ENCODE measurements around the gene NRK.
"Not testable (repeated sequence)": the region's sequence is repeated elsewhere in the genome, so short reads cannot be mapped to it uniquely, and the experiment has no call there.

The NRK gene

DNA sequence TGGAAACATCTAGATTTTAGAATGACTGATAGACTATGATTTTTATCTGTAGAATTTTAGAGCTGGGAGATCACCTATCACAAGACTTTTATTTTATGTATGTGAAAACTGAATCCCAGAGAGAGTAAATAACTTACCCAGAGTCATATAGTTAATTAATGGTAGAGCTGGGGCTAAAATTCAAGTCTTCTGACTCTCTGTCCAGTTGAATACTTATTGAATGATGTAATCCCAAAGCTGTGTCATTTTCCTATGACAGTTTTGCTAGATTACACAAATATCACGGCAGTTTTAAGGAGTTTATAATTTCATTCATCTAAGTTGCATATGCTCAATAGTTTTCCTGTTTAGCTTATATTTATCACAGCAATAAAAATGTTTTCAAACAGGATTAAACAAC lies 6.7 kb downstream of the NRK start:
- Histone ChIP-seq H3K36me3 (ENCODE audit: control insufficient read depth, insufficient read depth, low read length) (no peaks in the 10 kb centered on the region), H3K9ac (ENCODE audit: low read length) (no peak overlapping the region), H3K27ac (ENCODE audit: low read depth, low read length) (no peak overlapping the region), H3K4me3 (ENCODE audit: low read depth, low read length) (no peak overlapping the region), H3K27me3 (ENCODE audit: control insufficient read depth, insufficient read depth, low read length) (peaks cover 10% of the 10 kb centered on the region), H3K4me1 (ENCODE audit: control insufficient read depth, insufficient read depth, low read length) (no peaks in the 10 kb centered on the region), H3K9me3 (ENCODE audit: control insufficient read depth, insufficient read depth, low read depth, low read length) (no peaks in the 10 kb centered on the region)

DNA sequence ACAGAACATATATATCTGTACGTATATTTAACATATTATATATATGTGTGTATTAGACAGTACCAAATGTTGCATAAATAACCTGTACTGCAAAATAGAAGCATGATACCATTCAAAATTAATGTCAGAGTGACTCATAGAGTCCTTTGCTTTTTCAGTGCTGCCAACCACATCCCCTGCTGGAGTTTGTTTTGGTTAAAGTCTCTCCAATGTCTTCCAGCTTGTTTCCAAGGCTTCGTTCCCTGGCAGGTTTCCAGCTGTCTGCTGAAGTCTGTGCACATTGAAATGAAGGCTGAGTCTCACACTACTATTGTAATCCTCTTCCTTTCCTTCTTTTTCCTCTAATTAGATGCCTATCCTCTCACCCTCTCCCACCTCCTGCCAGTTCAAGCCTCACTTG lies 14.9 kb downstream of the NRK start:
- H3K4me3 ChIP-seq (ENCODE audit: low read depth, low read length): no peak overlapping the region
- no peaks in the 10 kb centered on the region; the same call in 1 of the 2 replicates for H3K27me3 ChIP-seq (ENCODE audit: control insufficient read depth, insufficient read depth, low read length)
- H3K36me3 ChIP-seq (ENCODE audit: control insufficient read depth, insufficient read depth, low read length): no peaks in the 10 kb centered on the region
- H3K9me3 ChIP-seq (ENCODE audit: control insufficient read depth, insufficient read depth, low read depth, low read length): no peaks in the 10 kb centered on the region
- H3K9ac ChIP-seq (ENCODE audit: low read length): no peak overlapping the region
- no peak overlapping the region for H3K27ac ChIP-seq (ENCODE audit: low read depth, low read length)
- H3K4me1 ChIP-seq (ENCODE audit: control insufficient read depth, insufficient read depth, low read length): no peaks in the 10 kb centered on the region

DNA sequence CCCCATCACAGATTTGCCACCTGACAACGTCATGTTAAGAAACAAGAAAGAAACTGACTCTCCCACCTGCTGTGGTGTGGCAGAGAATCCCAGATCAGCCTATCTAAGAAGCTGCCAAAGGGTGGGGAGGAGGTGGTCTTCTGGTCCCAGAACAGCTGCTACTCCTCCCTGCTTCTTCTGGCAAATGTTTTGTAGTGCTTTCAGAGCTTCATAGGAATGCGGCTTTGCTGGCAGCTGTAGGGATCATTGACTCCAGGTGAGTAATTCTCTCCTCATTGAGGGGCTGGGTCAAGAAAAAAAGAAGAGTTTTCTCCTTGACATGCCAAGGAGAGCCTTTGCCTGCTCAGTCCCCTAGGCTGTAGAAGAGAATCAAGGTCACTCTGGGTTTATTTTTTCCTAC lies 23.3 kb downstream of the NRK start:
- Histone ChIP-seq H3K36me3 (ENCODE audit: control insufficient read depth, insufficient read depth, low read length) (no peaks in the 10 kb centered on the region), H3K4me1 (ENCODE audit: control insufficient read depth, insufficient read depth, low read length) (peaks cover 3% of the 10 kb centered on the region; the same call in 1 of the 2 replicates), H3K27ac (ENCODE audit: low read depth, low read length) (no peak overlapping the region), H3K27me3 (ENCODE audit: control insufficient read depth, insufficient read depth, low read length) (no peaks in the 10 kb centered on the region; the same call in 1 of the 2 replicates), H3K9me3 (ENCODE audit: control insufficient read depth, insufficient read depth, low read depth, low read length) (peaks cover 12% of the 10 kb centered on the region; the same call in 1 of the 2 replicates), H3K4me3 (ENCODE audit: low read depth, low read length) (no peak overlapping the region), H3K9ac (ENCODE audit: low read length) (no peak overlapping the region)

DNA sequence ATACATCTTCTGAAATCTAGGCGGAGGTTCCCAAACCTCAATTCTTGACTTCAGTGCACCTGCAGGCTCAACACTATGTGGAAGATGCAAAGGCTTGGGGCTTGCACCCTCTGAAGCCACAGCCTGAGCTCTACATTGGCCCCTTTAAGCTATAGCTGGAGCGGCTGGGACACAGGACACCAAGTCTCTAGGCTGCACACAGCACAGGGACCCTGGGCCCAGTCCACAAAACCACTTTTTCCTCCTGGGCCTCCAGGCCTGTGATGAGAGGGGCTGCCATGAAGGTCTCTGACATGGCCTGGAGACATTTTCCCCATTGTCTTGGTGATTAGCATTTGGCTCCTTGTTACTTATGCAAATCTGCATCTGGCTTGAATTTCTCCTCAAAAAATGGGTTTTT lies 27.8 kb downstream of the NRK start:
- H3K9ac ChIP-seq (ENCODE audit: low read length); H3K36me3 ChIP-seq (ENCODE audit: control insufficient read depth, insufficient read depth, low read length); H3K4me3 ChIP-seq (ENCODE audit: low read depth, low read length); H3K27ac ChIP-seq (ENCODE audit: low read depth, low read length); H3K27me3 ChIP-seq (ENCODE audit: control insufficient read depth, insufficient read depth, low read length); H3K4me1 ChIP-seq (ENCODE audit: control insufficient read depth, insufficient read depth, low read length): not testable (repeated sequence)
- peaks cover 15% of the 10 kb centered on the region; the same call in 1 of the 2 replicates for H3K9me3 ChIP-seq (ENCODE audit: control insufficient read depth, insufficient read depth, low read depth, low read length)

DNA sequence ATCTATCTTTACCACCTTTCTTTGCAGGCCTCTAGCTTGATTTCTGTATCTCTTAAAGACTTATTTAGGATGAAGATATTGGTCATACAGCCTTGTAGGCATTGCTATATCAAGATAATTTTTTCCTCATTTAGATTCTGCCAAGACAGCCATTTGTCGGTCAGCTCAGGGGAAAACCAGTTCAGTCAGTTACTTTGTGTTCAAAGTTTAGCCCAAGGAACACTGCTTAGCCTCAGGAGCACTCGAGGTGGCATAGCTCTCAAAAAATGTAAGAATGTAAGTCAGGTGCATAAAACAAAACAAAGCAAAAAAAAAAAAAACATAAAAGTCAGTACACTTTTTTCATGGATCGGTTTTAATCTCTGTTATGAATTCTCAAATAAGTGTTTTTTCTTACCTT lies 43.4 kb downstream of the NRK start:
- H3K4me1 ChIP-seq (ENCODE audit: control insufficient read depth, insufficient read depth, low read length): no peaks in the 10 kb centered on the region
- H3K4me3 ChIP-seq (ENCODE audit: low read depth, low read length): no peak overlapping the region
- H3K36me3 ChIP-seq (ENCODE audit: control insufficient read depth, insufficient read depth, low read length): no peaks in the 10 kb centered on the region
- H3K27me3 ChIP-seq (ENCODE audit: control insufficient read depth, insufficient read depth, low read length): no peaks in the 10 kb centered on the region; the same call in 1 of the 2 replicates
- no peaks in the 10 kb centered on the region for H3K9me3 ChIP-seq (ENCODE audit: control insufficient read depth, insufficient read depth, low read depth, low read length)
- no peak overlapping the region for H3K9ac ChIP-seq (ENCODE audit: low read length)
- no peak overlapping the region for H3K27ac ChIP-seq (ENCODE audit: low read depth, low read length)

DNA sequence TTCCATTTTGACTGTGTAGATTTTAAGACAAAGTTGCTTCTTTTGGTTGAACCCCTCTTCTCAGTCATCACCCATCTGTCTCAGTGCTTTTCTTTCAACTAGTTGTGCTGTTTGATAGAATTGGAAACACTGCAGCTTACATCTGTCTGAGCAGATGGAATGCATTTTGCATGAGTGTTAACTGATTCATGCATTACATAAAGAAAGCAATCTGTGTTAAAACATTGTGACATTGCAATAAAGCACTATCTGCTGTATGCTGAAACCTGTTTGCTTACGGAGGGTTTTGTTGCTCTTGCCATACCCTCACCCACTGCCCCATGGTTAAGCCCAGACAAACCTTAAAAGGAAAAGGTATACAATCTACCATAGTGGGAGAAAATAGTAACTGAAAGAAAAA lies 47.4 kb downstream of the NRK start:
- H3K9ac ChIP-seq (ENCODE audit: low read length): no peak overlapping the region
- H3K4me1 ChIP-seq (ENCODE audit: control insufficient read depth, insufficient read depth, low read length): no peaks in the 10 kb centered on the region
- peaks cover 2% of the 10 kb centered on the region; the same call in 1 of the 2 replicates for H3K27me3 ChIP-seq (ENCODE audit: control insufficient read depth, insufficient read depth, low read length)
- H3K4me3 ChIP-seq (ENCODE audit: low read depth, low read length): no peak overlapping the region
- no peaks in the 10 kb centered on the region for H3K9me3 ChIP-seq (ENCODE audit: control insufficient read depth, insufficient read depth, low read depth, low read length)
- H3K27ac ChIP-seq (ENCODE audit: low read depth, low read length): no peak overlapping the region
- no peaks in the 10 kb centered on the region for H3K36me3 ChIP-seq (ENCODE audit: control insufficient read depth, insufficient read depth, low read length)

DNA sequence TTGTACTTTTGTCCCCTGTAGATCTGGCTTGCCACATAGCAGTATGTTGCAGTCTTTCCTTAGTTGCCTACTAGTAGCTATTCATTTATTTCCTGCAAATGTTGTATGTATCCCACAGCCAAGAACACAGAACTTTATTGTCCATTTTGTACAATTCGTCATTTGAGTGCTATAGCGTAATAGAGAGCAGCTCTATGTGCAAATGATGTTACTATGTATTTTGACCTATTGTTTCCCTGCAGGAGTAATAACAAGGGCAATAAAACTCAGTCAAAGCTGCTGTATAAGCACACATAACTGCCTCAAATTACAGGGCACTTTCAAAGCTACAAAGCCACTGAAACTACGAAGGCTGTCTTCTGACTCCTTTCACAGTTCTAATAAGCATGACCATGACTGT lies 48.1 kb downstream of the NRK start:
- H3K4me3 ChIP-seq (ENCODE audit: low read depth, low read length): no peak overlapping the region
- no peaks in the 10 kb centered on the region for H3K9me3 ChIP-seq (ENCODE audit: control insufficient read depth, insufficient read depth, low read depth, low read length)
- peaks cover 2% of the 10 kb centered on the region; the same call in 1 of the 2 replicates for H3K27me3 ChIP-seq (ENCODE audit: control insufficient read depth, insufficient read depth, low read length)
- no peak overlapping the region for H3K27ac ChIP-seq (ENCODE audit: low read depth, low read length)
- H3K9ac ChIP-seq (ENCODE audit: low read length): no peak overlapping the region
- H3K4me1 ChIP-seq (ENCODE audit: control insufficient read depth, insufficient read depth, low read length): no peaks in the 10 kb centered on the region
- no peaks in the 10 kb centered on the region for H3K36me3 ChIP-seq (ENCODE audit: control insufficient read depth, insufficient read depth, low read length)

DNA sequence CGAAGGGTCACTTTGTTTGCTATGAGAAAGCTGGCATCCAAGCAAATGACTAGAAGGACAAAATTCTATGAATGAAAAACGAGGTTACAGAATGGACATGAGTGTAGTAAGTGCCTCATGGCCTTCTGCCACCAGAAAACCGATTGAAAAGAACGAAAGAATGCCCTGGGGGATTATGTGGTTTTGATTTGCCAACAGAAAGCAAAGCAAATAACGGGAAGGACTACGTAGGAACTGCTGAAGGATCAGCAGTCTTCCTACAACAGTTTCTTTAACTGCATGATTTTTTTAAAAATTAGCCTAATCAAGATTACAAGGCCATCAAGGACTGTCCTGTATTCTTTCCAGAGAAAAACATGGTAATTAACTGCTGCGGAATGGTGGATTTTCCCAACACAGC lies 50.6 kb downstream of the NRK start:
- H3K27ac ChIP-seq (ENCODE audit: low read depth, low read length): no peak overlapping the region
- H3K9me3 ChIP-seq (ENCODE audit: control insufficient read depth, insufficient read depth, low read depth, low read length): no peaks in the 10 kb centered on the region
- no peaks in the 10 kb centered on the region for H3K36me3 ChIP-seq (ENCODE audit: control insufficient read depth, insufficient read depth, low read length)
- H3K9ac ChIP-seq (ENCODE audit: low read length): no peak overlapping the region
- H3K27me3 ChIP-seq (ENCODE audit: control insufficient read depth, insufficient read depth, low read length): peaks cover 2% of the 10 kb centered on the region; the same call in 1 of the 2 replicates
- no peaks in the 10 kb centered on the region for H3K4me1 ChIP-seq (ENCODE audit: control insufficient read depth, insufficient read depth, low read length)
- no peak overlapping the region for H3K4me3 ChIP-seq (ENCODE audit: low read depth, low read length)

DNA sequence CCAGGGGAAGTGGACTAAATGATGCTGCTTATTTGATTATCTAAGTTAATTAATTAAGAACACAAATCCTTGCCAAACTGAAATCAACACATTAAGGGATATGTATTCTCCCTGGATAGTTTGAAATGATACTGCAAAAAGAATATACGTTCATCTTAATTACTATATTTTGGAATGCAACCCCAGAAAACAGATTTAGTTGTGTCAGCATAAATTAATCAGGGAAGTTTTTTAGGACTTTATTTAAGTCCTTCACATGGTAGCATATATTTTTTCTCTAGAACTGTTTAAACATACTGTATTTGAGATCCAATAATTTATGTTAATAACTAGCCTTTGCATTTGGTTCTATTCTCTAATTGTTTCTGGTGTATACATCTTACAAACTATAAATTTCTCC lies 52.5 kb downstream of the NRK start:
- H3K4me1 ChIP-seq (ENCODE audit: control insufficient read depth, insufficient read depth, low read length): no peaks in the 10 kb centered on the region
- no peak overlapping the region for H3K9ac ChIP-seq (ENCODE audit: low read length)
- no peak overlapping the region for H3K27ac ChIP-seq (ENCODE audit: low read depth, low read length)
- no peaks in the 10 kb centered on the region for H3K9me3 ChIP-seq (ENCODE audit: control insufficient read depth, insufficient read depth, low read depth, low read length)
- H3K27me3 ChIP-seq (ENCODE audit: control insufficient read depth, insufficient read depth, low read length): peaks cover 2% of the 10 kb centered on the region; the same call in 1 of the 2 replicates
- no peaks in the 10 kb centered on the region for H3K36me3 ChIP-seq (ENCODE audit: control insufficient read depth, insufficient read depth, low read length)
- no peak overlapping the region for H3K4me3 ChIP-seq (ENCODE audit: low read depth, low read length)

DNA sequence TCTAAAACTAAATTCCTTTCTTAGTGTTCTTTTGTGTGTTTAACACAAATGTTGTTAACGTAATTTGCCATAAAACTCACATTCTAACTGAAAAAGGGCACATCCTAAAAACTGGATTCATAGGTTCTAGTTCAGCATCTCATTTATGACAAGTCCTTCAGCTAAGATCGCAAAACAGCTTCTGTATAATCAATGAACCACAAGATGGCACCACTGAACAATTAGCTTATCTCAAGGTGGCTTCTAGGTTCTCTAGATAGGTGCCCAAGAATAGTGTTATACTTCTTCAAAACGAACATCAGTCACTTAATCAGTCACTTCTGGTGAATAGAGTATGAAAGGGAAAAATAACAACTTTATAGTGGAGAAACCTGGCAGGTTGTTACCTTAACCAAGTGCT lies 54.3 kb downstream of the NRK start:
- Histone ChIP-seq H3K36me3 (ENCODE audit: control insufficient read depth, insufficient read depth, low read length) (no peaks in the 10 kb centered on the region), H3K9me3 (ENCODE audit: control insufficient read depth, insufficient read depth, low read depth, low read length) (no peaks in the 10 kb centered on the region), H3K27ac (ENCODE audit: low read depth, low read length) (no peak overlapping the region), H3K4me1 (ENCODE audit: control insufficient read depth, insufficient read depth, low read length) (no peaks in the 10 kb centered on the region), H3K4me3 (ENCODE audit: low read depth, low read length) (no peak overlapping the region), H3K27me3 (ENCODE audit: control insufficient read depth, insufficient read depth, low read length) (no peaks in the 10 kb centered on the region; the same call in 1 of the 2 replicates), H3K9ac (ENCODE audit: low read length) (no peak overlapping the region)

DNA sequence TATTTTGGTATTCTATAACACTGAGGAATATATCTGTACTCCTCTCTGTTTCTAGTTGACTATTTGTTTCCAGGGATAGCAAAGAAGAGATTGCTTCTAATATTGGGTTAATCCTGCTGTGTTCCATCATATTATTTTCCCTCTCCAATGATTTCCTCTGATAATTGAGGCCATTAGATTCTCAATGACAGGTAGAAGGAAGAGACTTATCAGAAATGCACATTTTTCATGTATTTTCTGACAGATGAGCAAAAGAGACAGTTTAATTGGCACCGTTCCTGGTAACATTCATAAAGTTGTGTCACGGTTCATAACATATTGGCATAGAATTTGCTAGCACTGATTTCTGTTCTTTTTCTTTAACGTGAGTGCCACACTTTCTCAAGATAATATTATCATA lies 58.2 kb downstream of the NRK start:
- H3K4me3 ChIP-seq (ENCODE audit: low read depth, low read length): no peak overlapping the region
- no peaks in the 10 kb centered on the region for H3K36me3 ChIP-seq (ENCODE audit: control insufficient read depth, insufficient read depth, low read length)
- H3K9me3 ChIP-seq (ENCODE audit: control insufficient read depth, insufficient read depth, low read depth, low read length): no peaks in the 10 kb centered on the region
- H3K4me1 ChIP-seq (ENCODE audit: control insufficient read depth, insufficient read depth, low read length): no peaks in the 10 kb centered on the region
- H3K9ac ChIP-seq (ENCODE audit: low read length): no peak overlapping the region
- no peak overlapping the region for H3K27ac ChIP-seq (ENCODE audit: low read depth, low read length)
- no peaks in the 10 kb centered on the region; the same call in 1 of the 2 replicates for H3K27me3 ChIP-seq (ENCODE audit: control insufficient read depth, insufficient read depth, low read length)

Data from HUES6 (cell line).